Ovary (tissue), 3 donors: ENCODE data around the gene SAMD4A.

Experiments used
- EP300 ChIP-seq: sonication (generic); formaldehyde crosslinking; IDR thresholded peaks from one replicate; pipeline ENCODE4 v1.6.1; 2017; ENCODE audit warnings: antibody characterized with exemption
- POLR2A ChIP-seq: fragments of 450-650 bp; IDR thresholded peaks from one replicate; pipeline ENCODE4 v1.6.1; 2017; ENCODE audit warnings: antibody characterized with exemption, mild to moderate bottlenecking, moderate library complexity
- TF ChIP-seq, protein P1 (sequence below), 3 donors: fragments of 450-650 bp in 2 of 3; fragments of 200-600 bp in 1 of 3; IDR thresholded peaks; one replicate each; pipeline versions ENCODE4 v1.5.1 to v1.8.0; 2016 to 2022; ENCODE audit warnings: antibody characterized with exemption in 3 of 3, mild to moderate bottlenecking in 1 of 3
- donor health status: DM: no; HTN: no; CAD: no.

DNA sequence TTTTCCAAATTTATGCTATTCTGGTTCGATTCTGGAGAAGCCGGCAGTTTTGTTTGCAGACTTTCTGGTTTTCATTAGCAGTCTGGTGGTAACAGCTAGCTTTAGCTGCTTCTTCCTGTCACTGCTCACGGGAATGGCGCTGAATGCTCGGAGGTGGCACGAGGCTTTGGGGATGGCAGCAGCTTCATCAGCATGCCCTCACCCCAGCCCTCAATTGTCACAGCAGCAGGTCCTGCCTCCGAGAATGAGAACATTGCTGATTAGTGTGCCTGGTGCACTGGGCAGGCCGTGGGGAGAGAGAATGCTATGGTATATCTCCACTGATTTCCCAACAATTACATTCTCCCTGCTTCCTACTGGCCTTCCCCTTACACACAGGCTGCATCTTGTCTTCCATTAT, 73.6 kb downstream of the SAMD4A start:
- TF ChIP-seq, protein P1, sequence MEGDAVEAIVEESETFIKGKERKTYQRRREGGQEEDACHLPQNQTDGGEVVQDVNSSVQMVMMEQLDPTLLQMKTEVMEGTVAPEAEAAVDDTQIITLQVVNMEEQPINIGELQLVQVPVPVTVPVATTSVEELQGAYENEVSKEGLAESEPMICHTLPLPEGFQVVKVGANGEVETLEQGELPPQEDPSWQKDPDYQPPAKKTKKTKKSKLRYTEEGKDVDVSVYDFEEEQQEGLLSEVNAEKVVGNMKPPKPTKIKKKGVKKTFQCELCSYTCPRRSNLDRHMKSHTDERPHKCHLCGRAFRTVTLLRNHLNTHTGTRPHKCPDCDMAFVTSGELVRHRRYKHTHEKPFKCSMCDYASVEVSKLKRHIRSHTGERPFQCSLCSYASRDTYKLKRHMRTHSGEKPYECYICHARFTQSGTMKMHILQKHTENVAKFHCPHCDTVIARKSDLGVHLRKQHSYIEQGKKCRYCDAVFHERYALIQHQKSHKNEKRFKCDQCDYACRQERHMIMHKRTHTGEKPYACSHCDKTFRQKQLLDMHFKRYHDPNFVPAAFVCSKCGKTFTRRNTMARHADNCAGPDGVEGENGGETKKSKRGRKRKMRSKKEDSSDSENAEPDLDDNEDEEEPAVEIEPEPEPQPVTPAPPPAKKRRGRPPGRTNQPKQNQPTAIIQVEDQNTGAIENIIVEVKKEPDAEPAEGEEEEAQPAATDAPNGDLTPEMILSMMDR (IDR thresholded peaks at IDR 0.05): no peak
- TF ChIP-seq EP300 (no peak), POLR2A (no peak)
